Stimulated activated CD4-positive, alpha-beta T cell treated with anti-CD3 and anti-CD28 coated beads, Interleukin-12 subunit alpha, Interleukin-12 subunit beta, amount 100 ng/mL, for 4 hours (primary cell): ENCODE measurements around the gene ASXL3.

Source experiments
- DNase-seq: peaks from one replicate; pipeline ENCODE4 v3.0.0-alpha.2; 2020

The ASXL3 gene

GRCh38 chr18:33584548-33585430 lies 6.8 kb downstream of the ASXL3 start:
- no peak for DNase-seq

- DNase-seq = no peak
Measured at GRCh38 chr18:33585431-33585775, 7.4 kb downstream of the ASXL3 start.

- DNase-seq = no peak
Measured at GRCh38 chr18:33588361-33588760, 10.3 kb downstream of the ASXL3 start.

GRCh38 chr18:33593261-33593660 lies 15.2 kb downstream of the ASXL3 start:
- DNase-seq = no peak

- DNase-seq = no peak
Measured at GRCh38 chr18:33594799-33595198, 16.8 kb downstream of the ASXL3 start.

- DNase-seq = no peak
Measured at GRCh38 chr18:33596178-33596854, 18.3 kb downstream of the ASXL3 start.

- DNase-seq = no peak
Measured at GRCh38 chr18:33600846-33601245, 22.8 kb downstream of the ASXL3 start.

GRCh38 chr18:33603454-33603853 lies 25.4 kb downstream of the ASXL3 start:
- DNase-seq = no peak

- no peak for DNase-seq
Measured at GRCh38 chr18:33605250-33605649, 27.2 kb downstream of the ASXL3 start.

GRCh38 chr18:33606621-33607020 lies 28.6 kb downstream of the ASXL3 start:
- DNase-seq = no peak

GRCh38 chr18:33611525-33612135 lies 33.6 kb downstream of the ASXL3 start:
- DNase-seq = no peak

GRCh38 chr18:33612632-33613031 lies 34.6 kb downstream of the ASXL3 start:
- DNase-seq = no peak

- DNase-seq = no peak
Measured at GRCh38 chr18:33616556-33616955, 38.5 kb downstream of the ASXL3 start.

- no peak for DNase-seq
Measured at GRCh38 chr18:33627114-33627513, 49.1 kb downstream of the ASXL3 start.

- no peak for DNase-seq
Measured at GRCh38 chr18:33630476-33630875, 52.5 kb downstream of the ASXL3 start.

GRCh38 chr18:33641141-33641540 lies 63.1 kb downstream of the ASXL3 start:
- no peak for DNase-seq

GRCh38 chr18:33644494-33644893 lies 66.5 kb downstream of the ASXL3 start:
- DNase-seq = no peak

- DNase-seq = no peak
Measured at GRCh38 chr18:33647365-33647764, 69.3 kb downstream of the ASXL3 start.

GRCh38 chr18:33652635-33653034 lies 74.6 kb downstream of the ASXL3 start:
- DNase-seq = no peak

- no peak for DNase-seq
Measured at GRCh38 chr18:33653231-33653630, 75.2 kb downstream of the ASXL3 start.

GRCh38 chr18:33656889-33657448 lies 79.0 kb downstream of the ASXL3 start:
- DNase-seq = no peak

GRCh38 chr18:33660696-33661310 lies 82.8 kb downstream of the ASXL3 start:
- DNase-seq = no peak

- no peak for DNase-seq
Measured at GRCh38 chr18:33664241-33664874, 86.3 kb downstream of the ASXL3 start.
